HepG2 (cell line): Measurements from ENCODE around the gene MRNIP.
A peak's percentile ranks its signal among the peaks of the same experiment; 100 is the strongest.

ENCODE experiments used
- FOXP1 ChIP-seq, 2 experiments: fragments of 450-650 bp in 1 of 2; IDR thresholded peaks; 2 replicates each; pipeline ENCODE4 v1.6.1; 2017 to 2018; ENCODE audit warnings: antibody characterized with exemption in 1 of 2
- ZFX ChIP-seq: sonication (generic); formaldehyde crosslinking; IDR thresholded peaks from 2 replicates; pipeline ENCODE4 v1.4.0; 2020; ENCODE audit warnings: mild to moderate bottlenecking, low read depth, missing genetic modification reagents, moderate library complexity

DNA sequence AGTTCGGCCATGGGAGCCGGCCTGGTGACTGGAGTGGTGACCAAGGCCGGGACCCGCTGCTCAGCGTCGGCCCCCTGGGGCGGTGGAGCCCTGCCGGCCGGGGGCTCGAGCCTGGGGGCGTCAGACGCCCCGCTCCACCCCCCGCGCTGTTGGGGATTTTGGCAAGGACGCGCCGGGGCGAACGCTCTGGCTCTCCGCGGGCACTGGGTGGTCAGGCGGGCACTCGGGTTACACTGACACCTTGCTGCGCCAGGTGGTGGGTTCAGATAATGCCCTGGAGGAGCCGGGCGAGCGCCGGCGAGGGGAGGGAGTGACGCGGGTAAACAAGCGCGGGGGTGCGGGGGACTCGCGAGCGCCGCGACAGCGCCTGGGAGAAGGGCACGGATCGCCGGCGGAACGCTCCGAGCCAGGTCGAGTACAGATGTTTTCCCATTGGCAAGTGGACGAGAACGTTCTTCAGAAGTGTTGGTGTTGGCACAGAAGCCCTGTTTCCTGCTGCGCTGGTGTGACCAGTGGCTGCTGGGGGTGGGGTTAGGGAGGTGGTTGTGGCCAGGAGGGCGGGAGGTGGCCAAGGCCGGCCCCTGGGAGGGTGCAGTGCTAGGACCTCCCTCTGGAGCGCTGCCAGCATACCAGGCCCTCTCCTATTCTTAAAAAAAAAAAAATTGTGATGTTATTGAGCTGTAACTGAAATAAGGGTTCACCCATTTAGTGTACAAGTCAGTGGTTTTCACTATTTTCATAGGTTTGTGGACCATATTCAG lies 37.1 kb downstream of the MRNIP start:
- TF ChIP-seq ZFX (no peak), FOXP1 (IDR thresholded peaks at IDR 0.05) (0 out of 2 replicates have a peak, but pooled peaks have one; percentile 41), FOXP1 (CRISPR knock-in tag; IDR thresholded peaks at IDR 0.05) (peak; percentile 13; the same call in 1 of the 2 replicates)
